Fibroblast of the aortic adventitia (primary cell): Measurements from ENCODE around the gene TAF1A. TPM values are rescaled to one million over a fixed set of nuclear protein-coding genes. Genes with fewer than 3 reads are reported as not detected.
A peak's percentile ranks its signal among the peaks of the same experiment; 100 is the strongest.

Experiments
- DNase-seq: peaks from one replicate; pipeline ENCODE4 v3.0.0-alpha.2; 2010; ENCODE audit warnings: low read depth
- H3K4me3 ChIP-seq: 2 replicates; pipeline ENCODE4 v1.5.1; 2011; ENCODE audit warnings: low read depth, mild to moderate bottlenecking, control low read depth, low read length, moderate library complexity
- CTCF ChIP-seq: IDR thresholded peaks from 2 replicates; pipeline ENCODE4 v1.5.1; 2011; ENCODE audit warnings: mild to moderate bottlenecking, low read length, control low read depth, inconsistent platforms; ENCODE audit not compliant: insufficient read depth
- total RNA-seq: library from RNA; depleted of rRNA; stranded (reverse); fragments of >200 nt; gene quantifications from 2 replicates; pipeline ENCODE4 v1.2.3, GENCODE V29; 2012; ENCODE audit warnings: low replicate concordance

Gene TAF1A
- total RNA-seq, 1 donor, result 11.8 TPM

GRCh38 chr1:222529181-222529580, 60.6 kb downstream of the TAF1A start:
- no peak overlapping the region for H3K4me3 ChIP-seq

GRCh38 chr1:222525951-222526350, 63.8 kb downstream of the TAF1A start:
- DNase-seq, result no peak
- H3K4me3 ChIP-seq, result no peak overlapping the region
- no peak for TF ChIP-seq CTCF

More at GRCh38 chr1:222529181-222529580, 60.6 kb downstream of the TAF1A start:
- no peak for DNase-seq
- no peak for TF ChIP-seq CTCF

- no peak overlapping the region for H3K4me3 ChIP-seq
- TF ChIP-seq CTCF, result no peak
- DNase-seq, result peak; percentile 27
These were observed 65.9 kb downstream of the TAF1A start for GRCh38 chr1:222523852-222524251.

- no peak overlapping the region for H3K4me3 ChIP-seq
- DNase-seq, result no peak
- TF ChIP-seq CTCF, result no peak
These were observed 67.4 kb downstream of the TAF1A start for GRCh38 chr1:222522105-222522915.

- no peak for TF ChIP-seq CTCF
- peak; percentile 55 for DNase-seq
- H3K4me3 ChIP-seq, result no peak overlapping the region
These were observed 68.2 kb downstream of the TAF1A start for GRCh38 chr1:222521299-222522104.

Other genes with a start within 250 kb of the TAF1A start
- gene HHIPL2, start 41.8 kb downstream of the TAF1A start, total RNA-seq, result 0.18 TPM in 1 of 2 replicates, not detected in the other
- gene MIA3, start 28.2 kb upstream of the TAF1A start, total RNA-seq, result 61.5 and 81.0 TPM in 2 replicates
- 35.6 and 119 TPM in 2 replicates for gene AIDA, start 122.6 kb upstream of the TAF1A start, total RNA-seq
- gene BROX, start 122.6 kb upstream of the TAF1A start, total RNA-seq, result 67.5 and 101 TPM in 2 replicates
- gene FAM177B, start 147.3 kb upstream of the TAF1A start, total RNA-seq, result not detected in 2 replicates
- gene DISP1, start 225.1 kb upstream of the TAF1A start, total RNA-seq, result 6.4 and 8.4 TPM in 2 replicates